Measurements from ENCODE around the gene DDOST. TPM values are rescaled to one million over a fixed set of nuclear protein-coding genes. Genes with fewer than 3 reads are reported as not detected.
A peak's percentile ranks its signal among the peaks of the same experiment; 100 is the strongest.

Gene DDOST
- total and polyA plus RNA-seq, 4 donors, result 124 to 205 (median 155) TPM

DNA sequence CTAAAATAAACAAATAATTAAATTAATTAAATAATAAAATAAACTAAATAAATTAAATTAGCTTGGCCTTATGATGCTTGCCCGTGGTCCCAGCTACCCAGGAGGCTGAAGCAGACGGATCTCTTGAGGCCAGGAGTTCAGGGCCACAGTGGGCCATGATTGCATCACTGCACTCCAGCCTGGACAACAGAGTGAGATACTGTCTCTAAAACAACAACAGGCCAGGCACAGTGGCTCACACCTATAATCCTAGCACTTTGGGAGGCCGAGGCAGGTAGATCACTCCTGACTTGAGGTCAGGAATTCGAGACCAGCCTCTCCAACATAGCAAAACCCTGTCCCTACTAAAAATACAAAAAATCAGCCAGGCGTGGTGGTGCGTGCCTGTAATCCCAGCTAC, 40.2 kb downstream of the DDOST start:
- no peaks in the 10 kb centered on the region for H3K9me3 ChIP-seq (ENCODE audit: control insufficient read depth, insufficient read depth, low read length)
- H3K4me3 ChIP-seq (ENCODE audit: low read depth, low read length), result no peak overlapping the region
- H3K27ac ChIP-seq (ENCODE audit: low read depth, low read length), result no peak overlapping the region
- H3K27me3 ChIP-seq (ENCODE audit: control insufficient read depth, insufficient read depth, low read length), result no peaks in the 10 kb centered on the region
- H3K4me1 ChIP-seq (ENCODE audit: control insufficient read depth, insufficient read depth, low read length), result peaks cover 4% of the 10 kb centered on the region
- no peak for DNase-seq (ENCODE audit: low read depth in 4 of 6, low spot score in 6 of 6)
- WGBS (ENCODE audit: insufficient coverage), result 98% methylated on average over 5 of the region's 6 CpGs
- no peaks in the 10 kb centered on the region for H3K36me3 ChIP-seq (ENCODE audit: control insufficient read depth, insufficient read depth, low read length)

- H3K4me1 ChIP-seq (ENCODE audit: control insufficient read depth, insufficient read depth, low read length), result peaks cover 4% of the 10 kb centered on the region
- no peaks in the 10 kb centered on the region for H3K36me3 ChIP-seq (ENCODE audit: control insufficient read depth, insufficient read depth, low read length)
- 75% methylated on average over 1 of the region's 1 CpG for WGBS (ENCODE audit: insufficient coverage)
- no peaks in the 10 kb centered on the region for H3K27me3 ChIP-seq (ENCODE audit: control insufficient read depth, insufficient read depth, low read length)
- no peak overlapping the region for H3K4me3 ChIP-seq (ENCODE audit: low read depth, low read length)
- H3K9me3 ChIP-seq (ENCODE audit: control insufficient read depth, insufficient read depth, low read length), result no peaks in the 10 kb centered on the region
- no peak overlapping the region for H3K27ac ChIP-seq (ENCODE audit: low read depth, low read length)
- no peak for DNase-seq (ENCODE audit: low read depth in 4 of 6, low spot score in 6 of 6)
These were observed 41.2 kb downstream of the DDOST start for GRCh38 chr1:20619999-20620398.

- 73% methylated on average over 2 of the region's 4 CpGs for WGBS (ENCODE audit: insufficient coverage)
- Histone ChIP-seq H3K27ac (ENCODE audit: low read depth, low read length) (no peak overlapping the region), H3K36me3 (ENCODE audit: control insufficient read depth, insufficient read depth, low read length) (no peaks in the 10 kb centered on the region), H3K4me3 (ENCODE audit: low read depth, low read length) (no peak overlapping the region), H3K9me3 (ENCODE audit: control insufficient read depth, insufficient read depth, low read length) (no peaks in the 10 kb centered on the region), H3K4me1 (ENCODE audit: control insufficient read depth, insufficient read depth, low read length) (peaks cover 10% of the 10 kb centered on the region), H3K27me3 (ENCODE audit: control insufficient read depth, insufficient read depth, low read length) (no peaks in the 10 kb centered on the region)
- DNase-seq (ENCODE audit: low read depth in 4 of 6, low spot score in 6 of 6), result no peak
These were observed 42.6 kb downstream of the DDOST start for GRCh38 chr1:20618550-20618949.

- H3K4me1 ChIP-seq (ENCODE audit: control insufficient read depth, insufficient read depth, low read length), result peaks cover 12% of the 10 kb centered on the region
- H3K27ac ChIP-seq (ENCODE audit: low read depth, low read length), result no peak overlapping the region
- 88% methylated on average over 1 of the region's 3 CpGs for WGBS (ENCODE audit: insufficient coverage)
- H3K27me3 ChIP-seq (ENCODE audit: control insufficient read depth, insufficient read depth, low read length), result no peaks in the 10 kb centered on the region
- no peak for DNase-seq (ENCODE audit: low read depth in 4 of 6, low spot score in 6 of 6)
- H3K9me3 ChIP-seq (ENCODE audit: control insufficient read depth, insufficient read depth, low read length), result no peaks in the 10 kb centered on the region
- H3K4me3 ChIP-seq (ENCODE audit: low read depth, low read length), result no peak overlapping the region
- no peaks in the 10 kb centered on the region for H3K36me3 ChIP-seq (ENCODE audit: control insufficient read depth, insufficient read depth, low read length)
These were observed 44.2 kb downstream of the DDOST start for GRCh38 chr1:20616847-20617487.

GRCh38 chr1:20615946-20616846, 45.0 kb downstream of the DDOST start:
- H3K36me3 ChIP-seq (ENCODE audit: control insufficient read depth, insufficient read depth, low read length), result no peaks in the 10 kb centered on the region
- no peak overlapping the region for H3K4me3 ChIP-seq (ENCODE audit: low read depth, low read length)
- no peak overlapping the region for H3K27ac ChIP-seq (ENCODE audit: low read depth, low read length)
- H3K9me3 ChIP-seq (ENCODE audit: control insufficient read depth, insufficient read depth, low read length), result no peaks in the 10 kb centered on the region
- peaks cover 12% of the 10 kb centered on the region for H3K4me1 ChIP-seq (ENCODE audit: control insufficient read depth, insufficient read depth, low read length)
- DNase-seq (ENCODE audit: low read depth in 4 of 6, low spot score in 6 of 6), result peak in 1 of 6 donors; percentile 70
- H3K27me3 ChIP-seq (ENCODE audit: control insufficient read depth, insufficient read depth, low read length), result no peaks in the 10 kb centered on the region
- WGBS (ENCODE audit: insufficient coverage), result 51% methylated on average over 17 of the region's 20 CpGs

GRCh38 chr1:20614131-20614579, 47.0 kb downstream of the DDOST start:
- Histone ChIP-seq H3K4me3 (ENCODE audit: low read depth, low read length) (no peak overlapping the region), H3K4me1 (ENCODE audit: control insufficient read depth, insufficient read depth, low read length) (peaks cover 12% of the 10 kb centered on the region), H3K36me3 (ENCODE audit: control insufficient read depth, insufficient read depth, low read length) (no peaks in the 10 kb centered on the region), H3K27me3 (ENCODE audit: control insufficient read depth, insufficient read depth, low read length) (no peaks in the 10 kb centered on the region), H3K27ac (ENCODE audit: low read depth, low read length) (no peak overlapping the region), H3K9me3 (ENCODE audit: control insufficient read depth, insufficient read depth, low read length) (no peaks in the 10 kb centered on the region)
- no peak for DNase-seq (ENCODE audit: low read depth in 4 of 6, low spot score in 6 of 6)
- WGBS (ENCODE audit: insufficient coverage), result 34% methylated on average over 3 of the region's 3 CpGs

DNA sequence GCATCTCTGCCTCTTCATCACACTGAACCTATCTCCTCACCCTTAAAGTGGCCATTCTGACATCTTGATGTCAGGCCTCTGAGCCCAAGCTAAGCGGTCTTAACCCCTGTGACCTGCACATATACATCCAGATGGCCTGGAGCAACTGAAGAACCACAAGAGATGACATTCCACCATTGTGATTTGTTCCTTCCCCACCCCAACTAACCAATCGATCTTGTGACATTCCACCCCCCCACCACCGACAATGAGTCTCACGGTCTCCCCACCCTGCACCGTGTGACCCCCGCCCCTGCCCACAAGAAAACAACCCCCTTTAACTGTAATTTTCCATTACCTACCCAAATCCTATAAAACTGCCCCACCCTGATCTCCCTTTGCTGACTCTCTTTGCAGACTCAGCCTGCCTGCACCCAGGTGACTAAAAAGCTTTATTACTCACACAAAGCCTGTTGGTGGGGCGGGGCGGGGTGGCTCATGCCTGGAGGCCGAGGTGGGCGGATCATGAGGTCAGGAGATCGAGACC, 48.9 kb downstream of the DDOST start:
- no peak for DNase-seq (ENCODE audit: low read depth in 4 of 6, low spot score in 6 of 6)
- H3K27me3 ChIP-seq (ENCODE audit: control insufficient read depth, insufficient read depth, low read length), result no peaks in the 10 kb centered on the region
- H3K9me3 ChIP-seq (ENCODE audit: control insufficient read depth, insufficient read depth, low read length), result no peaks in the 10 kb centered on the region
- no peak overlapping the region for H3K4me3 ChIP-seq (ENCODE audit: low read depth, low read length)
- peaks cover 8% of the 10 kb centered on the region for H3K4me1 ChIP-seq (ENCODE audit: control insufficient read depth, insufficient read depth, low read length)
- no peak overlapping the region for H3K27ac ChIP-seq (ENCODE audit: low read depth, low read length)
- 76% methylated on average over 7 of the region's 11 CpGs for WGBS (ENCODE audit: insufficient coverage)
- H3K36me3 ChIP-seq (ENCODE audit: control insufficient read depth, insufficient read depth, low read length), result no peaks in the 10 kb centered on the region

DNA sequence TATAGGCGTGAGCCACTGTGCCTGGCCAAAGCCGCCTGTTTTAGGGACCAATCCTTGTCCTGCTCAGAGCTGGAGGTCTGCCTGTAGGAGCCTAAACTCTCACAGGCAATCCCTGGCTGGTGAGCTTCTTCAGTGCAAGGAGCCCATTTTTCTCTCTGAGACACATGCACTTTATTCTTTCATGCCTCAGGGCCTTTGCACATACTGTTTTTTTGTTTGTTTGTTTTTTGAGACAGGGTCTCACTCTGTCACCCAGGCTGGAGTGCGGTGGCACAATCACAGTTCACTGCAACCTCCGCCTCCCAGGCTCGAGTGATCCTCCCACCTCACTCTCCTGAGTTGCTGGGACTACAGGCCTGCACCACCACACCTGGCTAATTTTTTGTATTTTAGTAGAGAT, 49.5 kb downstream of the DDOST start:
- Histone ChIP-seq H3K4me1 (ENCODE audit: control insufficient read depth, insufficient read depth, low read length) (peaks cover 8% of the 10 kb centered on the region), H3K36me3 (ENCODE audit: control insufficient read depth, insufficient read depth, low read length) (no peaks in the 10 kb centered on the region), H3K27ac (ENCODE audit: low read depth, low read length) (no peak overlapping the region), H3K9me3 (ENCODE audit: control insufficient read depth, insufficient read depth, low read length) (no peaks in the 10 kb centered on the region), H3K4me3 (ENCODE audit: low read depth, low read length) (no peak overlapping the region), H3K27me3 (ENCODE audit: control insufficient read depth, insufficient read depth, low read length) (no peaks in the 10 kb centered on the region)
- 95% methylated on average over 3 of the region's 5 CpGs for WGBS (ENCODE audit: insufficient coverage)
- no peak for DNase-seq (ENCODE audit: low read depth in 4 of 6, low spot score in 6 of 6)

DNA sequence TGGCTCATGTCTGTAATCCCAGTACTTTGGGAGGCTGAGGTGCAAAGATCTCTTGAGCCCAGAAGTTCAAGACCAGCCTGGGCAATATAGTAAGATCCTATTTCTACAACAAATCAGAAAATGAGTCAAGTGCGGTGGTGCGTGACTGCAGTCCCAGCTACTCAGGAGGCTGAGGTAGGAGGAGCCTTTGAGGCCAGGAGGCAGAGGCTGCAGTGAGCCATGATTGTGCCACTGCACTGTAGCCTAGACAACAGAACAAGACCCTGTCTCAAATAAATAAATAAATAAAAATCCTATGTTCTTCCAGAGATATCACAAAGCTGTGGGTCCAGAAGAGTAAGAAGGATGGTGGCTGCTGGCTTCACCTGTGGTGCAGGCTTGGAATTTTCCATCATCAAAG, 50.2 kb downstream of the DDOST start:
- Histone ChIP-seq H3K4me3 (ENCODE audit: low read depth, low read length) (no peak overlapping the region), H3K27me3 (ENCODE audit: control insufficient read depth, insufficient read depth, low read length) (no peaks in the 10 kb centered on the region), H3K27ac (ENCODE audit: low read depth, low read length) (no peak overlapping the region), H3K36me3 (ENCODE audit: control insufficient read depth, insufficient read depth, low read length) (no peaks in the 10 kb centered on the region), H3K9me3 (ENCODE audit: control insufficient read depth, insufficient read depth, low read length) (no peaks in the 10 kb centered on the region), H3K4me1 (ENCODE audit: control insufficient read depth, insufficient read depth, low read length) (peaks cover 8% of the 10 kb centered on the region)
- 100% methylated on average over 2 of the region's 2 CpGs for whole genome bisulfite sequencing (ENCODE audit: insufficient coverage)
- DNase-seq (ENCODE audit: low read depth in 4 of 6, low spot score in 6 of 6), result no peak

All from spinal cord (tissue), 10 donors.